Lung (tissue), 12 donors: ENCODE measurements around the gene MPL. TPM values are rescaled to one million over a fixed set of nuclear protein-coding genes. Genes with fewer than 3 reads are reported as not detected.

Source experiments
- ATAC-seq: fragments of 200-7000 bp; cut with Tn5 transposase; one replicate; pipeline ENCODE4 v1.9.1; 2020; ENCODE audit warnings: moderate number of reproducible peaks; ENCODE audit not compliant: insufficient read depth, low FRiP score
- DNase-seq, 3 donors: peaks; one replicate each; pipeline ENCODE4 v3.0.0-alpha.2; 2013 to 2017
- H3K27ac ChIP-seq, 2 donors: one replicate each; pipeline ENCODE4 v1.5.1; 2013; ENCODE audit warnings: mild to moderate bottlenecking in 2 of 2, moderate library complexity in 2 of 2, control low read depth in 1 of 2, inconsistent platforms in 1 of 2, low read depth in 1 of 2, low read length in 1 of 2
- H3K27me3 ChIP-seq, 3 donors: one replicate each; pipeline ENCODE4 v1.5.1; 2013; ENCODE audit warnings: low read length in 2 of 3; ENCODE audit not compliant: control insufficient read depth in 3 of 3, insufficient read depth in 3 of 3
- H3K36me3 ChIP-seq, 4 donors: one replicate each; pipeline ENCODE4 v1.5.1; 2013; ENCODE audit warnings: low read length in 4 of 4, mild to moderate bottlenecking in 1 of 4, moderate library complexity in 1 of 4; ENCODE audit not compliant: control insufficient read depth in 4 of 4, insufficient read depth in 4 of 4
- H3K4me1 ChIP-seq, 5 donors: one replicate each; pipeline ENCODE4 v1.5.1; 2013; ENCODE audit warnings: low read length in 5 of 5, mild to moderate bottlenecking in 2 of 5, moderate library complexity in 1 of 5; ENCODE audit not compliant: control insufficient read depth in 5 of 5, insufficient read depth in 5 of 5
- H3K4me3 ChIP-seq: one replicate; pipeline ENCODE4 v1.5.1; 2013; ENCODE audit warnings: mild to moderate bottlenecking, control low read depth, moderate library complexity
- H3K9ac ChIP-seq, 2 donors: one replicate each; pipeline ENCODE4 v1.5.1; 2013; ENCODE audit warnings: low read length in 2 of 2, control low read depth in 1 of 2; ENCODE audit not compliant: insufficient read depth in 1 of 2
- H3K9me3 ChIP-seq, 4 donors: one replicate each; pipeline ENCODE4 v1.5.1; 2013; ENCODE audit warnings: low read length in 3 of 4, mild to moderate bottlenecking in 1 of 4, moderate library complexity in 1 of 4; ENCODE audit not compliant: control insufficient read depth in 4 of 4, insufficient read depth in 3 of 4
- WGBS, 2 donors: extraction: QIAGEN DNeasy Blood & Tissue Kit; methylation state at CpG; one replicate each; pipeline ENCODE4 v1.1.7; 2013; 5-methylcytosine and 5-hydroxymethylcytosine counted together
- polyA plus RNA-seq, 2 donors: library from polyadenylated mRNA; stranded (reverse); fragments of 200-250 nt; gene quantifications; one replicate each; pipeline ENCODE4 v1.2.1, GENCODE V29; 2013
- total RNA-seq, 2 donors: library from RNA; depleted of rRNA in 1 of 2; stranded (reverse); fragments of >200 nt in 1 of 2; gene quantifications; one replicate each; pipeline ENCODE4 v1.2.1, GENCODE V29; 2014 to 2021
- TF ChIP-seq, protein P1 (sequence below): IDR thresholded peaks from 2 replicates; pipeline ENCODE4 v1.5.1; 2012; ENCODE audit warnings: mild to moderate bottlenecking; ENCODE audit errors: control extremely low read depth, extremely low read depth
- donor health status: control.
- donor health status: control.
- donor health status: Bipolar disorder and iron deficiency.
- donor health status: healthy.
- donor health status: DM: yes; HTN: yes; CAD: no.

MPL gene
- total and polyA plus RNA-seq, 4 donors = 0.12 to 0.67 (median 0.43) TPM

DNA sequence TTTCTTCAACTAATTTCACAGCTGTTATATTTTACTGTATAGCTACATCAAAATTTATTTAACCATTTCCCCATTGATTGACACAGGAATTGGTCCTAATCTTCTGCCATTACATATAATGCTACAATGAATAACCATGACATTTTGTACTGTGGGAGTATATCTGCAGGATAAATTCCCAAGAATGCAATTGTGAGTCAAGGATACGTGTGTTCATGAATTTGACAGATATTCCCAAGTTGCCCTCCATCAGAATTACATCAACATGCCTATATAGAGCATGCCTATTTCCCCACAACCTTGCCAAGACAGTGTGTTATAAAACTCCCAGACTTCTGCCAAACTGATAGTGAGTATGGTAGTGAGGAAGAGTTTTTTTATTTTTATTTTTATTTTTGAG, 39.6 kb upstream of the MPL start:
- Histone ChIP-seq H3K4me1 (peaks cover 2 to 26% (median 15%) of the 10 kb centered on the region in 5 donors), H3K27ac (no peak overlapping the region), H3K9ac (no peak overlapping the region), H3K36me3 (no peaks in the 10 kb centered on the region), H3K4me3 (no peak overlapping the region), H3K9me3 (no peaks in the 10 kb centered on the region), H3K27me3 (no peaks in the 10 kb centered on the region)
- WGBS, 2 donors = 89% methylated on average over 1 of the region's 1 CpG
- ATAC-seq (no peak), DNase-seq (no peak)
- TF ChIP-seq, protein P1, sequence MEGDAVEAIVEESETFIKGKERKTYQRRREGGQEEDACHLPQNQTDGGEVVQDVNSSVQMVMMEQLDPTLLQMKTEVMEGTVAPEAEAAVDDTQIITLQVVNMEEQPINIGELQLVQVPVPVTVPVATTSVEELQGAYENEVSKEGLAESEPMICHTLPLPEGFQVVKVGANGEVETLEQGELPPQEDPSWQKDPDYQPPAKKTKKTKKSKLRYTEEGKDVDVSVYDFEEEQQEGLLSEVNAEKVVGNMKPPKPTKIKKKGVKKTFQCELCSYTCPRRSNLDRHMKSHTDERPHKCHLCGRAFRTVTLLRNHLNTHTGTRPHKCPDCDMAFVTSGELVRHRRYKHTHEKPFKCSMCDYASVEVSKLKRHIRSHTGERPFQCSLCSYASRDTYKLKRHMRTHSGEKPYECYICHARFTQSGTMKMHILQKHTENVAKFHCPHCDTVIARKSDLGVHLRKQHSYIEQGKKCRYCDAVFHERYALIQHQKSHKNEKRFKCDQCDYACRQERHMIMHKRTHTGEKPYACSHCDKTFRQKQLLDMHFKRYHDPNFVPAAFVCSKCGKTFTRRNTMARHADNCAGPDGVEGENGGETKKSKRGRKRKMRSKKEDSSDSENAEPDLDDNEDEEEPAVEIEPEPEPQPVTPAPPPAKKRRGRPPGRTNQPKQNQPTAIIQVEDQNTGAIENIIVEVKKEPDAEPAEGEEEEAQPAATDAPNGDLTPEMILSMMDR = no peak

- no peaks in the 10 kb centered on the region for H3K27me3 ChIP-seq
- peak overlapping the region; percentile 13 to 23 for H3K27ac ChIP-seq
- no peak for DNase-seq
- H3K36me3 ChIP-seq = no peaks in the 10 kb centered on the region
- no peak for ATAC-seq
- H3K9ac ChIP-seq = no peak overlapping the region
- TF ChIP-seq, protein P1 = no peak
- no peaks in the 10 kb centered on the region for H3K9me3 ChIP-seq
- H3K4me1 ChIP-seq = peaks cover 3 to 37% (median 16%) of the 10 kb centered on the region in 5 donors
- H3K4me3 ChIP-seq = no peak overlapping the region
These were observed 38.5 kb upstream of the MPL start for GRCh38 chr1:43299101-43299500.

DNA sequence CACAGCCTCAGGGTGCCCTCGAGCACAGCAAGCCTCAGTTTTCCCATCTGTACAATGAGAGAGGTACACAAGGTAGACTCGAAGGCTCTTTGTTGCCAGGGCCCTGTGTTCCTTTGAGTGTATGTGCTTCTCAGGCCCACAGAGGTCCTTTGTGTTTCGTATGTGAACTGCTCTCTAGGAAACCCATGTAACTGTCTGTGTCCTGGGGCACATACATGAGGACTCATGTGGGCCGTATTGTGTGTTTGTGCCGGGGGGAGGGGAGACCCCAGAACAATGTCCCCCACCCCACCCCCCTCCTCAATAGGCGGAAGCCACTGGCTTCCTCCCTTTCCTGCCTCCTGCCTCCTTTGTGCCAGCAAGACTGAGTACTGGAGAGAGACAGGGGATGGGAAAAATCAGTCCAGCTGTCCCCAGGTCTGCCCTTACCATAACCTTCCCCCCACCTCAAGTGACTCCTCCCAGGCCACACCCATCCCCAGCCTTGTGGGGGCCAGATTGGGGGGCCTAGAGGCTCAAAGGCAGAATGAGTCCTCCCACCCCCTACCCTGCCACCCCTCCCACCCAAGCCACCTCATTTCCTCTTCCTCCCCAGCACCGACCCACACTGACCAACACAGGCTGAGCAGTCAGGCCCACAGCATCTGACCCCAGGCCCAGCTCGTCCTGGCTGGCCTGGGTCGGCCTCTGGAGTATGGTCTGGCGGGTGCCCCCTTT, 37.1 kb upstream of the MPL start, which contains the start of gene TIE1:
TSS of gene TIE1 (plus strand) at position 605 of the 717 bp plus-strand sequence. CDS start at position 695, 90 bp downstream.
- Histone ChIP-seq H3K4me1 (peaks cover 3 to 41% (median 22%) of the 10 kb centered on the region in 5 donors), H3K9me3 (no peaks in the 10 kb centered on the region), H3K9ac (peak within 1 kb of the TSS in 1 of 2 donors; percentile 18), H3K36me3 (no peaks in the 10 kb centered on the region), H3K27ac (peak within 1 kb of the TSS; percentile 24 to 48), H3K4me3 (peak within 1 kb of the TSS; percentile 6), H3K27me3 (no peaks in the 10 kb centered on the region)
- TF ChIP-seq, protein P1 = no peak
- DNase-seq (peak; percentile 38 to 73 (median 51)), ATAC-seq (peak; percentile 13)
- WGBS, 2 donors = 41 to 53% methylated on average over 9 to 10 of the region's 10 CpGs
